HG03432 (cell line): ENCODE results near the gene ZDHHC11B.
"Not testable (repeated sequence)": the region's sequence is repeated elsewhere in the genome, so short reads cannot be mapped to it uniquely, and the experiment has no call there.

Experiments
- ATAC-seq: cut with Tn5 transposase; IDR thresholded peaks from one replicate; pipeline ENCODE4 v1.9.1; 2021; ENCODE audit warnings: mild to moderate bottlenecking, moderate library complexity; ENCODE audit not compliant: unreplicated experiment

ZDHHC11B gene

GRCh38 chr5:723309-723708, 61.2 kb downstream of the ZDHHC11B start:
- not testable (repeated sequence) for ATAC-seq

GRCh38 chr5:719379-719778, 65.2 kb downstream of the ZDHHC11B start:
- not testable (repeated sequence) for ATAC-seq

GRCh38 chr5:717143-717542, 67.4 kb downstream of the ZDHHC11B start:
- ATAC-seq = no peak

- ATAC-seq = not testable (repeated sequence)
These were observed 67.8 kb downstream of the ZDHHC11B start for GRCh38 chr5:716740-717139.

GRCh38 chr5:715636-716035, 68.9 kb downstream of the ZDHHC11B start:
- not testable (repeated sequence) for ATAC-seq

- ATAC-seq = not testable (repeated sequence)
These were observed 70.1 kb downstream of the ZDHHC11B start for GRCh38 chr5:714215-715118.

GRCh38 chr5:713686-714085, 70.8 kb downstream of the ZDHHC11B start:
- ATAC-seq = not testable (repeated sequence)

- not testable (repeated sequence) for ATAC-seq
These were observed 75.5 kb downstream of the ZDHHC11B start for GRCh38 chr5:708848-709517.

GRCh38 chr5:708374-708773, 76.2 kb downstream of the ZDHHC11B start:
- ATAC-seq = not testable (repeated sequence)

- not testable (repeated sequence) for ATAC-seq
These were observed 78.4 kb downstream of the ZDHHC11B start for GRCh38 chr5:706127-706526.

- not testable (repeated sequence) for ATAC-seq
These were observed 87.5 kb downstream of the ZDHHC11B start for GRCh38 chr5:696753-697702.

- not testable (repeated sequence) for ATAC-seq
These were observed 88.3 kb downstream of the ZDHHC11B start for GRCh38 chr5:696191-696590.

GRCh38 chr5:695475-695874, 89.1 kb downstream of the ZDHHC11B start:
- not testable (repeated sequence) for ATAC-seq

GRCh38 chr5:694042-694431, 90.5 kb downstream of the ZDHHC11B start:
- peak; percentile 5 for ATAC-seq

- peak; percentile 83 for ATAC-seq
These were observed 91.1 kb downstream of the ZDHHC11B start, which contains the start of gene TPPP for GRCh38 chr5:693271-694041. TSS of gene TPPP (minus strand) at chr5:693352. CDS start at chr5:678060, 15,292 bp downstream.

GRCh38 chr5:692529-693041, 91.9 kb downstream of the ZDHHC11B start:
- peak; percentile 23 for ATAC-seq

- no peak for ATAC-seq
These were observed 92.6 kb downstream of the ZDHHC11B start for GRCh38 chr5:691817-692528.

- not testable (repeated sequence) for ATAC-seq
These were observed 93.5 kb downstream of the ZDHHC11B start for GRCh38 chr5:691049-691448.

GRCh38 chr5:690293-690692, 94.2 kb downstream of the ZDHHC11B start:
- not testable (repeated sequence) for ATAC-seq
